ENCODE results near the gene RIT1.
"Not testable (repeated sequence)": the region's sequence is repeated elsewhere in the genome, so short reads cannot be mapped to it uniquely, and the experiment has no call there.

RIT1 gene

GRCh38 chr1:155909894-155910293, 1.3 kb downstream of the RIT1 start:
- DNase-seq (ENCODE audit: extremely low read depth, low read depth) = no peak
- peak overlapping the region; percentile 61; the same call in 1 of the 2 replicates for H3K4me3 ChIP-seq (replicated peaks; ENCODE audit: low read depth, low read length)
- TF ChIP-seq CTCF (IDR thresholded peaks at IDR 0.05; ENCODE audit: low read depth, low read length, missing control alignments) = no peak

GRCh38 chr1:155904261-155904660, 6.9 kb downstream of the RIT1 start:
- no peak for TF ChIP-seq CTCF (IDR thresholded peaks at IDR 0.05; ENCODE audit: low read depth, low read length, missing control alignments)

GRCh38 chr1:155900161-155900560, 11.0 kb downstream of the RIT1 start:
- DNase-seq (ENCODE audit: extremely low read depth, low read depth) = no peak
- no peak overlapping the region for H3K4me3 ChIP-seq (replicated peaks; ENCODE audit: low read depth, low read length)
- TF ChIP-seq CTCF (IDR thresholded peaks at IDR 0.05; ENCODE audit: low read depth, low read length, missing control alignments) = no peak

More at GRCh38 chr1:155904261-155904660, 6.9 kb downstream of the RIT1 start:
- no peak for DNase-seq (ENCODE audit: extremely low read depth, low read depth)
- no peak overlapping the region for H3K4me3 ChIP-seq (replicated peaks; ENCODE audit: low read depth, low read length)

- TF ChIP-seq CTCF (IDR thresholded peaks at IDR 0.05; ENCODE audit: low read depth, low read length, missing control alignments) = no peak
- DNase-seq (ENCODE audit: extremely low read depth, low read depth) = no peak
- H3K4me3 ChIP-seq (replicated peaks; ENCODE audit: low read depth, low read length) = no peak overlapping the region
Observed at GRCh38 chr1:155899683-155900082, 11.5 kb downstream of the RIT1 start.

GRCh38 chr1:155898888-155899287, 12.3 kb downstream of the RIT1 start:
- TF ChIP-seq CTCF (IDR thresholded peaks at IDR 0.05; ENCODE audit: low read depth, low read length, missing control alignments) = no peak
- DNase-seq (ENCODE audit: extremely low read depth, low read depth) = no peak

GRCh38 chr1:155897746-155898145, 13.4 kb downstream of the RIT1 start:
- no peak for TF ChIP-seq CTCF (IDR thresholded peaks at IDR 0.05; ENCODE audit: low read depth, low read length, missing control alignments)
- H3K4me3 ChIP-seq (replicated peaks; ENCODE audit: low read depth, low read length) = no peak overlapping the region
- DNase-seq (ENCODE audit: extremely low read depth, low read depth) = no peak

More at GRCh38 chr1:155898888-155899287, 12.3 kb downstream of the RIT1 start:
- no peak overlapping the region for H3K4me3 ChIP-seq (replicated peaks; ENCODE audit: low read depth, low read length)

GRCh38 chr1:155896476-155896875, 14.7 kb downstream of the RIT1 start:
- H3K4me3 ChIP-seq (replicated peaks; ENCODE audit: low read depth, low read length); DNase-seq (ENCODE audit: extremely low read depth, low read depth): not testable (repeated sequence)

GRCh38 chr1:155895617-155896016, 15.5 kb downstream of the RIT1 start:
- DNase-seq (ENCODE audit: extremely low read depth, low read depth); H3K4me3 ChIP-seq (replicated peaks; ENCODE audit: low read depth, low read length): not testable (repeated sequence)

Measured in HFF-Myc (cell line).